ENCODE measurements around the gene UTS2B.

Gene UTS2B

DNA sequence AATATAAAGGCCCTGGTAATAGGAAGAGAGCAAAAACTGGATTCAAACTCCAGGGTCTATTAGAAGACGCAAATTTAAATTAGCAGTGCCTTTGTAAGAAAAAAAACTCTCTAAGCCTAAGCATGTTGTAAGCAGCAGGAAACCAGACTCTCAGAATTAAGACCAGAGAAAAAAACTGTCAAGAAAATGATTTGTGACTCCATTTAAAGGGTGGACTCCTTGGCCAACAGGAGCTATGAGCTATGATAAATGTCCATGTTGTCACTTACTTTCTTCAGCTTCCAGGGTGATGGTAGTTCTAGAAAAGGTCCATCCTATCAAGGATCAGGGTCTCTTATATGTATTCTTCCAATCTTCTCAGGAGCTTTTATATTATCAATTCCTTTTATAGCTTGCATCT lies 36.0 kb downstream of the UTS2B start:
- no CpG with 5 or more reads among the region's 1 CpG for WGBS (ENCODE audit: extremely low coverage, insufficient coverage, insufficient read length)
- Histone ChIP-seq H3K4me3 (ENCODE audit: low read depth, low read length) (no peak overlapping the region), H2BK5ac (ENCODE audit: low read depth, low read length, poor library complexity) (no peak overlapping the region), H3K36me3 (ENCODE audit: control insufficient read depth in 1 of 2, insufficient read depth in 2 of 2, low read length in 2 of 2) (no peaks in the 10 kb centered on the region), H3K4ac (ENCODE audit: low read depth, low read length) (no peak overlapping the region), H3K4me2 (ENCODE audit: low read length) (no peak overlapping the region), H2BK120ac (ENCODE audit: insufficient read depth, low read length, poor library complexity) (no peak overlapping the region), H2AK5ac (ENCODE audit: low read length) (no peak overlapping the region), H3K79me2 (ENCODE audit: control insufficient read depth, insufficient read depth, low read length, poor library complexity) (no peaks in the 10 kb centered on the region), H3K9me3 (ENCODE audit: insufficient read depth, low read depth, low read length) (no peaks in the 10 kb centered on the region), H3K9ac (ENCODE audit: low read length) (no peak overlapping the region), H3K14ac (ENCODE audit: low read length) (no peak overlapping the region), H4K8ac (ENCODE audit: low read depth, low read length) (no peak overlapping the region), H3K4me1 (ENCODE audit: control insufficient read depth in 1 of 2, insufficient read depth in 2 of 2, low read length in 2 of 2) (no peaks in the 10 kb centered on the region), H3K18ac (ENCODE audit: low read length) (no peak overlapping the region), H3K27me3 (ENCODE audit: insufficient read depth, low read length) (no peaks in the 10 kb centered on the region), H4K91ac (ENCODE audit: low read depth, low read length) (no peak overlapping the region), H3K79me1 (ENCODE audit: low read length) (no peaks in the 10 kb centered on the region), H2AFZ (ENCODE audit: insufficient read depth, low read length, poor library complexity) (no peak overlapping the region), H4K12ac (ENCODE audit: low read depth, low read length) (no peak overlapping the region), H3K23ac (ENCODE audit: low read length) (no peak overlapping the region), H3K27ac (ENCODE audit: low read depth, low read length) (no peak overlapping the region), H2BK12ac (ENCODE audit: low read length) (no peak overlapping the region)
- DNase-seq = no peak

DNA sequence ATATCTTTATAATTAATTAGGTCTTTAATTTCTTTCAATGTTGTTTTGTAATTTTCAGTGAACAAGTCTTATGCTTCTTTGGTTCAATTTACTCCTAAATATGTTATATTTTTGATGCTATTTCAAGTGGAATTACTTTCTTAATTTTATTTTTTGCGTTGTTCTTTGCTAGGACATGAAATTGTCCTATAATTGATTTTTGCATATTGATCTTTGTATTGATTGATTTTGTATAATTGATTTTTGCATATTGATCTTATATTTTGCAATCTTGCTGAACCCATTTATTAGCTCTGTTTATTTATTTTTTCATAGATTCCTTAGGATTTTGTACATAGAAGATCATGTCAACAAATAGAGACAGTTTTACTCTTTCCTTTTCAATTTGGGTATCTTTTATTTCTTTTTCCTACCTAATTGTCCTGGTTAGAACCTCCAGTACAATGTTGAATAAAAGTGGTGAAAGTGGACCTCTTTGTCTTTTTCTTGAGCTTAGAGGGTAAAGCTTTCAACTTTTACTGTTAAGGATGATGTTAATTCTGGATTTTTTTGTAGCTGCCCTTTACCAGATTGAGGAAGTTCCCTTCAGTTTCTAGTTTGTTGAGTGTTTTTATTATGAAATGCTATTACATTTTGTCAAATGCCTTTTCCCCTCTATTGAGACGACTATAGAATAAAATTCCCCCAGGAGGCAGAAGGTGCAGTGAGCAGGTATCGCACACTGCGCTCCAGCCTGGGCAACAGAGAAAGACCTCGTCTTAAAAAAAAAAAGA lies 37.9 kb downstream of the UTS2B start:
- Histone ChIP-seq H3K4me2 (ENCODE audit: low read length) (no peak overlapping the region), H4K8ac (ENCODE audit: low read depth, low read length) (no peak overlapping the region), H3K27ac (ENCODE audit: low read depth, low read length) (no peak overlapping the region), H4K91ac (ENCODE audit: low read depth, low read length) (no peak overlapping the region), H2BK120ac (ENCODE audit: insufficient read depth, low read length, poor library complexity) (no peak overlapping the region), H3K23ac (ENCODE audit: low read length) (no peak overlapping the region), H3K14ac (ENCODE audit: low read length) (no peak overlapping the region), H3K27me3 (ENCODE audit: insufficient read depth, low read length) (no peaks in the 10 kb centered on the region), H2AK5ac (ENCODE audit: low read length) (no peak overlapping the region), H3K79me1 (ENCODE audit: low read length) (no peaks in the 10 kb centered on the region), H3K4me3 (ENCODE audit: low read depth, low read length) (no peak overlapping the region), H3K18ac (ENCODE audit: low read length) (no peak overlapping the region), H2BK5ac (ENCODE audit: low read depth, low read length, poor library complexity) (no peak overlapping the region), H2AFZ (ENCODE audit: insufficient read depth, low read length, poor library complexity) (no peak overlapping the region), H3K79me2 (ENCODE audit: control insufficient read depth, insufficient read depth, low read length, poor library complexity) (no peaks in the 10 kb centered on the region), H3K9ac (ENCODE audit: low read length) (no peak overlapping the region), H3K36me3 (ENCODE audit: control insufficient read depth in 1 of 2, insufficient read depth in 2 of 2, low read length in 2 of 2) (no peaks in the 10 kb centered on the region), H3K4ac (ENCODE audit: low read depth, low read length) (no peak overlapping the region), H3K9me3 (ENCODE audit: insufficient read depth, low read depth, low read length) (no peaks in the 10 kb centered on the region), H4K12ac (ENCODE audit: low read depth, low read length) (no peak overlapping the region), H3K4me1 (ENCODE audit: control insufficient read depth in 1 of 2, insufficient read depth in 2 of 2, low read length in 2 of 2) (no peaks in the 10 kb centered on the region), H2BK12ac (ENCODE audit: low read length) (no peak overlapping the region)
- no peak for DNase-seq
- no CpG with 5 or more reads among the region's 5 CpGs for WGBS (ENCODE audit: extremely low coverage, insufficient coverage, insufficient read length)

DNA sequence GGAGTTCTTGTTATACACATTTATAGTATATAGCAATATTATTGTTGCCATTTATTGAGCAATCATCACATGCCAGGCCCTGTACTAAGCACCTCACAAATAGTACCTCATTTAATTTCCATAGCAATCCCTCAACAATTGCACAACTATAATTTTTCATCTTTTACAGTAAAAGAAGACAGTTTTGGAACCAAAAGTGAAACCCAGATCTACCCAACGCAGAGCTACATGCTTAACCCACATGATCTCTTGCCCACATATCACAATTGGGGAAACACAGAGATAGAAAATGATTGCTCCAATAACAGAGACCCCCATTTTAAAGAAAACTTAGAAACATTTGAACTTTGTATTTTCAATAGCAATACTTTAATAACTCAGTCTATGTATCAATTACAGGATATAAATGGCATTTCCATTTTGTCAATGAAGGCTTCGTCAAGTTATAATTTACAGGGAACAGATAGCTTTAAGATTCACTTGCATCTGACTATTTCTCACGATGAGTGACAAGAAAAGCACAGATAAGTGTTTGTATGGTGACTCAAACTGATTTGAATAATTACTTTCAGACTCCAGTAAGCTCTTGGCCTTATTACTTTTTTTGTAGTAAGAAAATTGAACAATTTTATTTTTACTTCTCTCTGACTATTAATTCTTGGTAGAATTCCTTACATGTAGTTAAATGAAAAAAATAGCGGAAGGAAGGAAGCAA lies 39.9 kb downstream of the UTS2B start:
- H2BK5ac ChIP-seq (ENCODE audit: low read depth, low read length, poor library complexity) = no peak overlapping the region
- no peak overlapping the region for H2AFZ ChIP-seq (ENCODE audit: insufficient read depth, low read length, poor library complexity)
- no peak overlapping the region for H3K14ac ChIP-seq (ENCODE audit: low read length)
- WGBS (ENCODE audit: extremely low coverage, insufficient coverage, insufficient read length) = no CpG with 5 or more reads among the region's 4 CpGs
- no peaks in the 10 kb centered on the region for H3K4me1 ChIP-seq (ENCODE audit: control insufficient read depth in 1 of 2, insufficient read depth in 2 of 2, low read length in 2 of 2)
- no peak for DNase-seq
- H2BK12ac ChIP-seq (ENCODE audit: low read length) = no peak overlapping the region
- H3K79me2 ChIP-seq (ENCODE audit: control insufficient read depth, insufficient read depth, low read length, poor library complexity) = no peaks in the 10 kb centered on the region
- no peak overlapping the region for H3K27ac ChIP-seq (ENCODE audit: low read depth, low read length)
- H3K4ac ChIP-seq (ENCODE audit: low read depth, low read length) = no peak overlapping the region
- H4K91ac ChIP-seq (ENCODE audit: low read depth, low read length) = no peak overlapping the region
- H3K9ac ChIP-seq (ENCODE audit: low read length) = no peak overlapping the region
- H3K23ac ChIP-seq (ENCODE audit: low read length) = no peak overlapping the region
- no peaks in the 10 kb centered on the region for H3K36me3 ChIP-seq (ENCODE audit: control insufficient read depth in 1 of 2, insufficient read depth in 2 of 2, low read length in 2 of 2)
- H3K79me1 ChIP-seq (ENCODE audit: low read length) = no peaks in the 10 kb centered on the region
- no peak overlapping the region for H3K4me2 ChIP-seq (ENCODE audit: low read length)
- H3K18ac ChIP-seq (ENCODE audit: low read length) = no peak overlapping the region
- no peak overlapping the region for H2BK120ac ChIP-seq (ENCODE audit: insufficient read depth, low read length, poor library complexity)
- H3K9me3 ChIP-seq (ENCODE audit: insufficient read depth, low read depth, low read length) = no peaks in the 10 kb centered on the region
- no peak overlapping the region for H4K12ac ChIP-seq (ENCODE audit: low read depth, low read length)
- H2AK5ac ChIP-seq (ENCODE audit: low read length) = no peak overlapping the region
- H4K8ac ChIP-seq (ENCODE audit: low read depth, low read length) = no peak overlapping the region
- H3K27me3 ChIP-seq (ENCODE audit: insufficient read depth, low read length) = no peaks in the 10 kb centered on the region
- no peak overlapping the region for H3K4me3 ChIP-seq (ENCODE audit: low read depth, low read length)

DNA sequence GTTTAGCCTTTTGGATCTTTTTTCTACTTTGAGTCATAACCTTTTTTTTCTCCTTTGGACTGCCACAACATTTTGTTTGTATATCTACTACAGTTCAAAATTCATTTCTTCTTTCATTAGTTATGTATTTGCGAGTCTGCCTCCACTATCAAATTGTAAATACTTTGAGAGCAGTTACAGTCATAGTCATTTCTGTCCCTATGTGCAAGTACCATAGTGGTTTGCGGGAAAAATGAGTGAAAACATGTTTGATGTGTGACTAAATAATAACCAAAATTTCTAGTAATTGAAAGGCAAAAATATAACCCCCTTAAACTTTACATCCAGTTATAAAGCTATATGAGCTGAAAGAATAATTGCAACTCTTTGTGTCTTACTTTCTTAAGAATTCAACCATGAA lies 46.9 kb downstream of the UTS2B start:
- Histone ChIP-seq H2BK5ac (ENCODE audit: low read depth, low read length, poor library complexity) (no peak overlapping the region), H3K9ac (ENCODE audit: low read length) (no peak overlapping the region), H3K36me3 (ENCODE audit: control insufficient read depth in 1 of 2, insufficient read depth in 2 of 2, low read length in 2 of 2) (no peaks in the 10 kb centered on the region), H3K27ac (ENCODE audit: low read depth, low read length) (no peak overlapping the region), H4K12ac (ENCODE audit: low read depth, low read length) (no peak overlapping the region), H2AFZ (ENCODE audit: insufficient read depth, low read length, poor library complexity) (no peak overlapping the region), H3K23ac (ENCODE audit: low read length) (no peak overlapping the region), H3K79me1 (ENCODE audit: low read length) (no peaks in the 10 kb centered on the region), H3K4me2 (ENCODE audit: low read length) (no peak overlapping the region), H3K4ac (ENCODE audit: low read depth, low read length) (no peak overlapping the region), H3K9me3 (ENCODE audit: insufficient read depth, low read depth, low read length) (no peaks in the 10 kb centered on the region), H4K91ac (ENCODE audit: low read depth, low read length) (no peak overlapping the region), H2BK12ac (ENCODE audit: low read length) (no peak overlapping the region), H3K4me1 (ENCODE audit: control insufficient read depth in 1 of 2, insufficient read depth in 2 of 2, low read length in 2 of 2) (no peaks in the 10 kb centered on the region), H3K18ac (ENCODE audit: low read length) (no peak overlapping the region), H3K14ac (ENCODE audit: low read length) (no peak overlapping the region), H2AK5ac (ENCODE audit: low read length) (no peak overlapping the region), H3K27me3 (ENCODE audit: insufficient read depth, low read length) (no peaks in the 10 kb centered on the region), H3K4me3 (ENCODE audit: low read depth, low read length) (no peak overlapping the region), H3K79me2 (ENCODE audit: control insufficient read depth, insufficient read depth, low read length, poor library complexity) (no peaks in the 10 kb centered on the region), H4K8ac (ENCODE audit: low read depth, low read length) (no peak overlapping the region), H2BK120ac (ENCODE audit: insufficient read depth, low read length, poor library complexity) (no peak overlapping the region)
- no peak for DNase-seq
- no CpG with 5 or more reads among the region's 2 CpGs for WGBS (ENCODE audit: extremely low coverage, insufficient coverage, insufficient read length)
